GM19025 (cell line): Measurements from ENCODE around the gene RTTN.

ENCODE experiments used
- ATAC-seq: cut with Tn5 transposase; IDR thresholded peaks from one replicate; pipeline ENCODE4 v1.9.1; 2021; ENCODE audit warnings: mild to moderate bottlenecking, low read depth, moderate library complexity; ENCODE audit not compliant: unreplicated experiment

The RTTN gene

GRCh38 chr18:70036771-70037347 is 168.6 kb downstream of the RTTN start:
- ATAC-seq = peak; percentile 97

GRCh38 chr18:70036168-70036567 is 169.3 kb downstream of the RTTN start:
- ATAC-seq = no peak

GRCh38 chr18:70031221-70031620 is 174.3 kb downstream of the RTTN start:
- ATAC-seq = no peak

- no peak for ATAC-seq
Observed at GRCh38 chr18:70030728-70031127, 174.8 kb downstream of the RTTN start.

GRCh38 chr18:70029163-70029562 is 176.3 kb downstream of the RTTN start:
- ATAC-seq = peak; percentile 64

- peak; percentile 50 for ATAC-seq
Observed at GRCh38 chr18:70028734-70029133, 176.8 kb downstream of the RTTN start.

- ATAC-seq = no peak
Observed at GRCh38 chr18:70028084-70028483, 177.4 kb downstream of the RTTN start.

- no peak for ATAC-seq
Observed at GRCh38 chr18:70025580-70025979, 179.9 kb downstream of the RTTN start.

GRCh38 chr18:70024829-70025228 is 180.7 kb downstream of the RTTN start:
- no peak for ATAC-seq

- no peak for ATAC-seq
Observed at GRCh38 chr18:70024093-70024492, 181.4 kb downstream of the RTTN start.

- ATAC-seq = no peak
Observed at GRCh38 chr18:70022636-70023035, 182.9 kb downstream of the RTTN start.

- no peak for ATAC-seq
Observed at GRCh38 chr18:70021498-70021897, 184.0 kb downstream of the RTTN start.

- no peak for ATAC-seq
Observed at GRCh38 chr18:70021043-70021442, 184.4 kb downstream of the RTTN start.

- no peak for ATAC-seq
Observed at GRCh38 chr18:70019991-70020390, 185.5 kb downstream of the RTTN start.

- no peak for ATAC-seq
Observed at GRCh38 chr18:70019136-70019535, 186.4 kb downstream of the RTTN start.

- no peak for ATAC-seq
Observed at GRCh38 chr18:70015127-70015526, 190.4 kb downstream of the RTTN start.

GRCh38 chr18:70005580-70005979 is 199.9 kb downstream of the RTTN start:
- no peak for ATAC-seq

GRCh38 chr18:70004696-70005095 is 200.8 kb downstream of the RTTN start:
- no peak for ATAC-seq

- ATAC-seq = no peak
Observed at GRCh38 chr18:69999656-70000055, 205.8 kb downstream of the RTTN start.

GRCh38 chr18:69998523-69998987 is 206.9 kb downstream of the RTTN start:
- ATAC-seq = no peak

GRCh38 chr18:69996951-69997798 is 208.3 kb downstream of the RTTN start:
- no peak for ATAC-seq

- no peak for ATAC-seq
Observed at GRCh38 chr18:69996417-69996816, 209.1 kb downstream of the RTTN start.
